Muscle of arm (tissue), 12 donors: ENCODE results near the gene LAMA3. TPM values are rescaled to one million over a fixed set of nuclear protein-coding genes. Genes with fewer than 3 reads are reported as not detected.

Source experiments
- DNase-seq: peaks from one replicate; pipeline ENCODE4 v3.0.0-alpha.2; 2013
- polyA plus RNA-seq, 12 donors: library from polyadenylated mRNA; unstranded; fragments of 120-200 nt; gene quantifications; one replicate each; pipeline ENCODE4 v1.2.1, GENCODE V29; 2013; ENCODE audit not compliant: insufficient read length in 12 of 12

The LAMA3 gene
- polyA plus RNA-seq, 12 donors, result 2.0 to 42.2 (median 3.8) TPM; not detected in 1

GRCh38 chr18:23667114-23667513 lies 22.1 kb upstream of the LAMA3 start:
- DNase-seq, result no peak

- no peak for DNase-seq
Observed at GRCh38 chr18:23668731-23669130, 20.5 kb upstream of the LAMA3 start.

GRCh38 chr18:23669202-23669766 lies 20.0 kb upstream of the LAMA3 start:
- no peak for DNase-seq

GRCh38 chr18:23669804-23670405 lies 19.3 kb upstream of the LAMA3 start:
- no peak for DNase-seq

GRCh38 chr18:23671564-23671963 lies 17.7 kb upstream of the LAMA3 start:
- no peak for DNase-seq

GRCh38 chr18:23673725-23674124 lies 15.5 kb upstream of the LAMA3 start:
- no peak for DNase-seq

GRCh38 chr18:23675236-23675635 lies 14.0 kb upstream of the LAMA3 start:
- no peak for DNase-seq

- DNase-seq, result no peak
Observed at GRCh38 chr18:23675896-23676295, 13.4 kb upstream of the LAMA3 start.

GRCh38 chr18:23682045-23682444 lies 7.2 kb upstream of the LAMA3 start:
- DNase-seq, result no peak

GRCh38 chr18:23682472-23682871 lies 6.8 kb upstream of the LAMA3 start:
- DNase-seq, result no peak

- no peak for DNase-seq
Observed at GRCh38 chr18:23683155-23683554, 6.1 kb upstream of the LAMA3 start.

GRCh38 chr18:23683671-23684070 lies 5.6 kb upstream of the LAMA3 start:
- no peak for DNase-seq

GRCh38 chr18:23684515-23685197 lies 4.6 kb upstream of the LAMA3 start:
- no peak for DNase-seq

GRCh38 chr18:23688528-23688927 lies 725 bp upstream of the LAMA3 start:
- no peak for DNase-seq

GRCh38 chr18:23689616-23690504 lies 607 bp downstream of the LAMA3 start:
- no peak for DNase-seq

- DNase-seq, result no peak
Observed at GRCh38 chr18:23690505-23691068, 1.3 kb downstream of the LAMA3 start.

GRCh38 chr18:23693846-23694245 lies 4.6 kb downstream of the LAMA3 start:
- DNase-seq, result no peak

- no peak for DNase-seq
Observed at GRCh38 chr18:23694637-23695430, 5.6 kb downstream of the LAMA3 start.

- DNase-seq, result no peak
Observed at GRCh38 chr18:23701017-23701416, 11.8 kb downstream of the LAMA3 start.

GRCh38 chr18:23701544-23702064 lies 12.4 kb downstream of the LAMA3 start:
- DNase-seq, result no peak

GRCh38 chr18:23702606-23703005 lies 13.4 kb downstream of the LAMA3 start:
- no peak for DNase-seq
